GM18502 (cell line): ENCODE data around the gene DGKD.
A peak's percentile ranks its signal among the peaks of the same experiment; 100 is the strongest.

ENCODE experiments used
- ATAC-seq: cut with Tn5 transposase; IDR thresholded peaks from one replicate; pipeline ENCODE4 v1.9.1; 2021; ENCODE audit warnings: mild to moderate bottlenecking; ENCODE audit not compliant: unreplicated experiment, poor library complexity

Gene DGKD

DNA sequence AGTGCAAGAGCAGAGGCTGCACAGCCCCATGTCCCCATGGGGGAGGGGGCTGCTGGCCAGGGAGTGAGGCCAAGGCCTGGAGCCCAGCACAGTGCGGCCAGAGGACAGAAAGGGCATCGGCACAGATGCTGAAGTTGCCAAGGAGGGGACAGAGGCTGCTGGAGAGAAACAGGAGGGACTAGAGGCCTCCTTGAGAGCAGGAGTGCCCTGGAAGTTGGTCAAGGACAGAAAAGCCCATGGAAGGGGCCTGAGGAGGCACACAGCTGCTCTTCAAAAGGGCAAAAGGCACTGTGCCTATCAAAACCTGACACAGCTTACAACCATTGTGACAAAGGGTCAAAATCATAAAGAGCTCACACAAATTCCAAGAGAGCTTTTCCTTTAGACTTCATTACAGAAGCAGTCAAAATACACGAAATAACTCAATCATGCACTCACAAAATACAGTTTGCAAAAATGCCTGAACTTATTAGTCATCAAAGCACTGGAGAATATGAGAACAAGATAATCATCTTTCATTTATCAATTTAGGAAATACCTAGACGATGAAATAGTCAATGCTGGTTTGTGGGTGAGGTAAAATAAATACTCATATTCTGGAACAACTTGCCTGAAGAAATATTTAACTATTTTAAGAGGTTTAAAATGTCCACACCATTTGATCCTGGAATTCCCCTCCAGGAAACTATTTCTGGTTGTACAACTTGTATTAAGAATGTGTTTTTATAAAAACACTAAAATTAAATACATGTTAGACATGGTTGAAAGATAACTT lies 132.7 kb downstream of the DGKD start:
- ATAC-seq, result no peak

DNA sequence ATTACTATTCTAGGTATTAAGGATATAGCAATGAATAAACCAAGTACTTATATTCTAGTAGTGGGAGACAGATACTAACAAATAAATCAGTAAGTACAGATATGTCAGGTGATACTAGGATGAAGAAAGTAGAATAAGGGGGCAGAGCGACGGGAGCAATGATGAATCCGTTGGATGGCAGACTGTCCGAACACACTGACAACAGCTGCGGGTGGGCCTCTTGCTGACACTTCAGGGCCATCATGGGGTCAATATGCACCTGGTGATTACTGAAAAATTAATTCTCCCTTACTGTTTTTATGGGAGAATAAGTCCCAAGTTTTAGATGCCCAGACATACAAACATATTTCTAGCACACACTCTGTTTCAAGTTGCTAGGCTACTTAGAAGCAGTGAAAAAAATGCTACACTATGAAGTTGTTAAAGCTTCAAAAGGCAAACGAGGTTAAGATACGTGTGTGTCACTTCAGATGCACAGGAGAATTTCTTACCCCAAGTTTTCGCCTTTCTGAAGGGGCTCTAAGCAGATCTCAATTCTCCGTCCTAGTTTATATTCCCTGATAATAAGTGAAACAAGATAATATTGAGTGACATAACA lies 133.6 kb downstream of the DGKD start:
- ATAC-seq, result no peak

DNA sequence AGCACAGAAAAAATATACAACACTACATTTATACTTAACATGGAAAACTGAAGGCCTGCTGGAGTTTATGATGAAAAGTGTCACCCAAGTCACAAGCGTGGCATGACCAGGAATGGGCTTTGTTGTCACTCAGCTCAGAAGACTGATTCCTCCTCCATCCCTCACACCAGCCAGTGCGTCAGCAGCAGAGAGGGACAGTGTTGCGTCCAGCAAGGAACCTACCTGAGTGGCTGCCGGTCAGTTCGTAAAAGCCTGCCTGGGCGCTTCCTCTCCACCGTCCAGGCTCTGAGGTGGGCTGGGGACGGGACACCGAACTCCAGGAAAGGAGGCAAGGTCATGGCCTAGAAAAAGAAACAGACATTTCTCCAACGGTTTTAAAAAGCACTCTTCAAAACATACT lies 134.8 kb downstream of the DGKD start:
- ATAC-seq, result no peak

DNA sequence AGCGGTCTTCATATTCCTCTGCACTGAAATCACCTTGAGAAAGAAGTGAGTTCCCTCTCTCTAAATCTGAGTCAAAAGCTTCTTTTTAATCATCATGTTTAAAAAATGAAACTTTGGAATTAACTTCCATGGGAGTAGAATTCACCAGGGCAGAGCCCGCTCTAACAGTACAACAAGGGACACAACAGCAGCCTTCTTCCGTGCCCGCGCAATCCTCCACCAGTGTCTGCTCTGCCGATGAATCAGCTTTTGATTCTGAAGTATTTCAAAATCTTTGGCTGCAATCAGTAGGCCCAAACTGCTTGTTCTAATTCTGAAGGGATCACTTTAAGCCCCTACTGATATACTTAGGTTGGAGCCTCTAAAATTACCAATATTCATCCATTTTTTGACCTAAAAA lies 135.4 kb downstream of the DGKD start:
- no peak for ATAC-seq

DNA sequence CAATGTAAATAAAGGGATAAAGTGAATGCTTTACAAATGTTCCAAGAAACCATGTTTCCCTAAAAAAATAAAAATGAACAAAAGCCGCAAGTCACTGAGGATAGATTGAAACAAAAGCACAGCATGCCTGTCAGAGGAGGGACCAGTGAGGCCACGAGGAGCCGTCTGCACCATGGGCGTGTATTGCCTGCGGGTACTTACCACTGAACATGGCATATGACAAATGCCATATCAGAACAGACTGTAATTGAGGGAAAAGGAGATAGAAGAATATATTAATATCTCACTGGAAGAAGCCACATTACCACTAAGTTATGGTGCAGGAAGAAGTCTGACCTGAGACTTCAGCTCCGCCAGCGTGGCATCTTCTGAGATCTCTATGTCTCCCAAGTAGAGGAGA lies 136.5 kb downstream of the DGKD start:
- ATAC-seq, result no peak

DNA sequence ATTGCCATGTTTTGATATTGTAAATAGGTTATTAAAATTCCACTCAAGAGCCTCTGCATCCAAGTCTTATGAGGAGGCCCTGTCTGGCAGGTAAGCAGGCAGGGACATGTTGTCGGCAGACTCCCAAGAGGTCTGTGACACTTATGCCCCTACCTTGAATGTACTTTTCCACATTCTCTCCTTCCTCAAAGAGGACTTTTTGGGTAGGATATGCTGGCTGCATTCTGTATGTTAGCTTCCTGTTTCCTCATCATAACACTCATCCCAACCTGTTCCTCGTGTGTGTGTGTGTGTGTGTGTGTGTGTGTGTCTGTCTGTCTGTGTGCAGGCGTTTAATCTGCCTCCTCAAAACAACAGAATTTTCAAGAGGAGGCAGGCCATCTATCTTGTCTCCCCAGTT lies 137.0 kb downstream of the DGKD start:
- no peak for ATAC-seq

DNA sequence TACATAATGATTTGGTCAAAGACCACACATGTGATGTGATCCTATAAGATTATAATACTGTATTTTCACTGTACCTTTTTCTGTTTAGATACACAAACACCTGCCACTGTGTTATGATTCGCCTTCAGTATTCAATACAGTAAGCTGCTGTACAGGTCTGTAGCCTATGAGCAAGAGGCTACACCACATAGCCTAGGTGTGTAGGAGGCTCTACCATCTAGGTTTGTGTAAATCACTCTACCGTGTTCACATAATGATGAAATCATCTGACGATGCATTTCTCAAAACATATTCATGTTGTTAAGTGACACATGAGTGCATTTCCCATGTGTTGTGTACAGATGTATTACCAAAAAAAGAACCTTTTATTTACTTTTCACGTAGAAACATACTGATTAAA lies 137.8 kb downstream of the DGKD start:
- ATAC-seq, result no peak

DNA sequence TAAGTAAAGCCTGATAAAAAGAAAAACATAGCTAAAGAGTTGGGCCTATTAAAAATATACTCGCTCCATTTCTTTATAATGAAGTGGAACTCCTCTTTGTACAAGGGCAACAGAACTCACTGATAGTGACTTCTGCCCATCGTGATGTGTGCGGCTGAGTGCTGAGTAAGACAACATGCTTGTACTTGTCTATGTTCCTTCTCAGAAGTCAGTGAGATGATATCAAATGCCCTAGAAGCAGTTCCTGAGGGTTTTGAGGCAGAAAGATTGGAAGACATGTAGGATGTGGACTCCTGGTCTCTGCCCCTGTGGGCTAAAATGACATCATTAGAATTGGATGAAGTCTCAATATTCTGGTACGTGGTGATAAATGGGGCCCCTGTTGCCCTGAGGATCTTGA lies 138.5 kb downstream of the DGKD start:
- no peak for ATAC-seq

DNA sequence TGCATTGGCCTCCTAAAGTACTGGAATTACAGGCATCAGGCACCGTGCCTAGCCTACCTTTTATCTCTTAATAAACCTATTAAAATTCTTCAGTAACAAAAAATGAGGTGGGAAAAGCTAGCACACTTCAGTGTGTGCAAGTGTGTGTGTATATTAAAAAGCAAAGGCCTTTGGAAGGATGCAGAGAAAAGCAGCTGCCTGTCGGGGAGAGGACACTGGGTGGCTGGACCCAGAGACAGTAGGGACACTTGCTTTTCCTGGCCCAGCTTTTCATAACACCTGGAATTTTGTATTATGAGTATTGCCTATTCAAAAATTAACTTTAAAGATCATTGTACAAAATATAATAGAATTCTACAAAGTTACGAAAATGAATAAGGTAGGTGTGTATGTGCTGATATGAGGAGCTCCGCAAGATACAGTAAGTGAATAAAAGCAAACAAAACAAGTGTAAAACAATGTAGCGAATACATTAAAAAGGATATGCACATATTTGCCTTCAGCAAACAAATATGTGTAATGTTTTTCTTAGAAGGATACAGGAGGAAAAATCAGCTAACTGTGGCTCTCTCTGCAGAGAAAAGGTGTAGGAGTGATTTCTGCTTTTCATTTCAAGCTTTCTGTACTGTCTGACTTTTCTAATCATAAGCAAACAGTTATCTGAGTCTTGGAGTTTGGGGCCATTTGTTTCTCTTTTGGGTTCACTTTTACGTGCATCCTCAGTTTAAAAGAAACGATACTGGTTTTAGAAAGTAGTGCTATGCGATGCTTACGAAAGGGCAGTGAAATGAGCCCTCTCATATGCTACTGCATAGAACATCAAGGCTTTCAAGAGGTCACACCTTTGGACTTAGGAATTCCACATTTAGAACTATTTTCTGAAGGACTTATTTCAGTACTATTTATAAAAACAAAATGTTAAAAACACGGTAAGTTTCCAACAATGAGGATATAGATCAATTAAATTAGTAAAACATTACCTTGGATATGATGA lies 141.5 kb downstream of the DGKD start:
- ATAC-seq, result no peak

DNA sequence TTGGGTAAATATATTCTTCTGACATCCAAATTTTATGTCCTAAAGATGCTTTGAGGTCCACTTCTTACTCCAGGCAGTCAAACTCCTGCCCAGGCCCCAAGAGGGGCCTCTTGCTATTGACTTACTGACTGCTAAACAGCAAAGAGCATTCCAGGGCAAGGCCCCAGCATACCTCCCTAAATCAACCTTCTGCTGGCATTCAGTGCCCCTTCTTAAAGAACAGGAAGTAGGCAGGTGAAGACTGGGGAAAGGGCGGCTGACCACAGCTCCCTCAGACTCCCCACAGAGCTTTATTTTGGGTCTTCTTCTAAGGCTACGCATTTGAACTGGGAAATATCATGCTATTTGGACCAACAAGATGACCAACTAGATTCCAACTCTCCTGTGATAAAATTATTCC lies 143.4 kb downstream of the DGKD start:
- no peak for ATAC-seq

DNA sequence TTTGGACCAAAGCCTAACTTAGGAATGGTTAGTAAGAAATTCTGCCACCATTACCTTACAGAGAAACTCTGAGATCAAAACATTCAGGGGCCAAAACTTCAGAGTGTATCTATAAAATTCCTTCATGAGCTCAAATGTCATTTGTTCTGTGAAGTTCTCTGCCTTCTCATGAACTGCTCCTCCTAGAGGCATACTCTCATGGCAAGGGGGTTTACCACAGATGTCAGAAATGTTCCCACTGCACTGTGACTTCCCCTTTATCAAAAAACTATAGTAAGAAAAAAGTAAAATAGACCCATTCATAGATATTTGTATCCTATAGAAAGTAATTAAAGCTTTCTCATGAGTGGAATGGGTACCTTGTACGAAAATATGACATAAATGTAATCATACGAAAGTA lies 143.8 kb downstream of the DGKD start:
- ATAC-seq, result no peak

DNA sequence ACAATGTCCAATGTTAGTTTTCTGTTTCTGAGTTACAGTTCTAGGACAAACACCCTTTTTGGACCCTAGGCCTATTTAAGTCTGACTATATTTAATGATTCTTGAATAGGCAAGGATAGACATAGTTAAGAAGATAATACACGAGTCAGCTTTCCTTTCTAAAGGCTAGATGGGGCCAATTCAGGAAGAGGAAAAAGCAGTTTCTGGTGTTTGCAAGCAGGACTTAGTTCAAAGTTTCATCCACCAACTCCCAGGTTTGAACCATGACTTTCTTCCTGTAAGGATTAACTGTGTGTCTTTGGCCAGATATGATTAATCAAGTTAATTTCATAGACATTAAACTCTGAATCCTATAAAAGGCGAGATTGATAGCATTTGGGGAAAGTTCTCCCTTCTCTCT lies 145.6 kb downstream of the DGKD start:
- ATAC-seq, result no peak

DNA sequence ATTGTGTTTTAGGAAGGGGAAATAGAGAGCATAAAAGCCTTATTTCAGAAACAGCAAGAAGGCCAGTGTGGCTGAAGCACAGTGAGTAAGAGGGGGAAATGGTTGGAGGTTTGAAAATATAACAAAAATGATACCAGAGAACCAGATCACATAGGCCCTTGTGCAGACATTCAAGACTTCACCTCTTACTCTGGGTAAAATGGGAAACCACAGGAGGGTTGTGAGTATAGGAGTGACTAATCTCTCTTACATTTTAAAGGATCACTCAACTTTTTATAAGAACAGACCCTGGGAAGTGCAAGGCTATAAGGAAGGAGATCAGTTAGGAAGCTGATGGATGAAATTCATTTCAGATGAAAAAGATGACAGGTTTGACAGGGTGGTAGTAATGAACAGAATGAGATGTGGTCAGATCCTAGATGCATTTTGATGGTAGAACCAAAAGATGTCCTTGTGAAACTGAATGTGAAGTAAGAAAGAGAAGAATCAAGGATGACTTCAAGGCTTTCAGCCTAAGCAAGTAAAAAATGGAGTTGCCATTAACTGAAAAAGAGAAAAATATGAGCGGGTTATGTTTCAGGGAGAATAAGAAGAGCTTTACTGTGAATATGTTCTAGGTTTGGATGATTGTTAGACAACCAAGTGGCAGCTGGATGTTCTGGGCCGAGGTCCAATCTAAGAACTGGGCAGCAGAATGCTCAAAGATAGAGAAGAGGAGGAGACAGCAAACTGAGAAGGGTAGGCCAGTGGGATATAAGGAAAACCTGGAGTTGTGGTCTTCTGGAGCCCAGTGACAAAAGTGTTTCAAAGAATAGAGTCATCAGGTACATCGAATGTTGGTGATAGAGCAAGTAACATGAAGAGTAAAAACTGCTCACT lies 147.1 kb downstream of the DGKD start:
- ATAC-seq, result peak; percentile 69

DNA sequence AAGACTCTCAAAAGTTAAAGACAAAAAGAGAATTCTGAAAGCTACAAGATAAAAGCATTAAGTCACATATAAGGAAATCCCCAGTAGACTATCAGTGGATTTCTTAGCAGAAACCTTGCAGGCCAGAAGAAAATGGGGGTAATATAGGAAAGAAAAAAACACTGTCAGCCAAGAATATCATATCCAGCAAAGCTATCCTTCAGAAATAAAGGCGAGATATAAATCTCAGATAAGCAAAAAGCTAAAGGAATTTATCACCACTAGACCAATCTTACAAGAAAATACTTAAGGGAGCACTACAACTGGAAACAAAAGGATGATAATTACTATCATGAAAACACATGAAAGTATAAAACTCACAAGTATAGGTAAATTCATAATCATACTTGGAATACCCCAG lies 149.2 kb downstream of the DGKD start:
- no peak for ATAC-seq

DNA sequence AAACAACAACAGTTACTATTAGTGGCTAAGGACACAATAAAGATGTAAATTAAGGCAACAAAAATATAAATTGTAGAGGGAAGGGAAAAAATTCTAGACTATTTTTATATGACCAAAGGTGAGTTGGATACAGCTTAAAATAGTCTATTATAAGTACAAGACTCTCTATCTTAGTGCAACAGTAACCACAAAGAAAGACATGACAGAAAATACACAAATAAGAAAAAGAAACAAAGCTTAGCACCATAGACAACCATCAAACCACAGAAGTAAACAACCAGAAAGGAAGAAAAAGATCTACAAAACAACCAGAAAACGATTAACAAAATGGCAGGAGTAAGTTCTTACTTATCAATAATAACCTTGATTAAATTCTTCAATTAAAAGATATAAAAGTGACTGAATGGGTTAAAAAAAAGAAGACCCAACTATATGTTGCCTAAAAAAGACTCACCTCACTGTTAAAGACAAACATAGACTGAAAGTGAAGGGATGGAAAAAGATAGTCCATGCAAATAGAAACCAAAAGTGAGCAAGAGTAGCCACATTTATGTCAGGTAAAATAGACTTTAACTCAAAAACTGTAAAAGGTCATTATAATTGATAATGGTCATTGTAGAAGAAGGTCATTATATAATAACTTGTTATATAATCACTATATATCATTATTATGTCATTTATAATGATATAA lies 149.8 kb downstream of the DGKD start:
- ATAC-seq, result no peak

DNA sequence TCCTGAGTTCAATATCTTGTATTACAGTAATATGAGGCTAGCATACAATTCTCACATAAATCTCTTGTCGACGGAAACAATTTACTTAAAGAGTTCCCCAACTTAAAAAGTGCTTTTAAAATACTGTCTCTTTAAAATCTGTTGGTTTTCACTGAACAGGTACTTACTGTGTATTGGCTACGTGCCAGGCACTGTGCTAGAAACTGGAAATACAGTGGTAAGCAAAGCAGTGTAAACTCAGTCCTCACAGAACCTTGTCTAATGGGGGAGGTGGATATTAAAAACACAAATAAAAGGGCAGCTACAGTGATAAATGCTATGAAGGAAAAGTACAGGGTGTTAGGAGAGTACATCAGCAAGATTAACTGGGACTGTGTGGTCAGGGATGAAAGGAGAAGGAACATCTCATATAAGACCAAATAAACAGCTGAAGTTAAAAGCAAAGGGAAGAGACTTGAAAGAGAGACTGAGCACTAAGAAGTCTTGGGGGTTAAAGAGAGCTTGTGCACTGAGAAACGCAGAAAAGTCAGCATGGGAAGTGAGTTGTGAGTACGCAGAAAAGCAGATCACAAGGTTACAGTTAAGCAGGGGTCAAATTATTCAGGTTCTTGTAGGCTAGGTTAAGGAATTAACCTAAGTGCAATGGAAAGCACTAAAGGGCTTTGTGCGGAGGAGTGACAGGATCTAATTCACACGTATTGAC lies 159.8 kb downstream of the DGKD start:
- ATAC-seq, result peak; percentile 53

DNA sequence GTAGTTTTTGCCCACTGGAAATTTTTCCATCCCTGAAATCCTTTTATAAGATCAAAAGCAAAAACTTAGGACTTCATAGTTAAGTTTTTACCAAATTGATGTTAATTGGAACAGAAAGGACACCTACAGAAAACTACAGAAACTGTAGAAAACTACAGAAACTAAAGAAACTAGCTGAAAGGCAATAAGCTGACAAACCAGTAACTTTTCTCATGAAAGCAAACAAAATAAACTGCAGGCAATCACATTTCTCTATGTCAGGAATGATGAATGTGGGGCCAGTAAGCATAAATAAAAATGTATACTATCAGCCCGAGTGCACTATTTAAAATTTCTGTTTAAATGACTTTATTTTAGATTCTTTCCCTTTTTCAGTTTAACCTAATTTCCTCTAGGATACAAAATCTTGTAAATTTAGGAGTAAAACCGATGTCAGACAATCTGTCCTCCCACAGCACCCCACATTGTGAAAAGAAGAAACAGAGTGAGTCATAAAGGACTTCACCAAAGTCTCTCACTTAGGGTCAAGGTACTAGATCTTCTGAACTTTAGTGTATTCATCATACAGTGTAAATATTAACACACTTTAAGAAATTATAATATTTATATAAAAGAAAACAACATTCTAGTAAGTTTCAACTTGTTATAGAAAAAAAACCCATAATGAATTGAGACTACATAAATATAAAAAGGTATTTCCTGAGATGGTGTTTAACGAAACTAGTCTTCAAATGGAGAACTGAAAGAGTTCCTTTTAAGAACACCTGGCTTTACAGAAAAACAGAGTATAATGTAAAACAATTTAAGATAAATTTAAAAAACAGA lies 165.7 kb downstream of the DGKD start:
- ATAC-seq, result peak; percentile 95
